Neural cell (in vitro differentiated cells): Measurements from ENCODE around the gene ZC3H7B.

Source experiments
- CTCF ChIP-seq: fragments of 450-650 bp; IDR thresholded peaks from 2 replicates; pipeline ENCODE4 v1.5.1; 2014; ENCODE audit warnings: antibody characterized with exemption, mild to moderate bottlenecking, moderate library complexity; ENCODE audit not compliant: poor library complexity, severe bottlenecking
- EZH2 ChIP-seq: fragments of 200-600, 300-800 bp; shearing (Covaris generic), sonication (generic); IDR thresholded peaks from 2 replicates; pipeline ENCODE4 v1.6.1; 2014; ENCODE audit warnings: antibody characterized with exemption, low read length, borderline replicate concordance, mild to moderate bottlenecking; ENCODE audit not compliant: insufficient read depth, poor library complexity, severe bottlenecking
- POLR2AphosphoS5 ChIP-seq: IDR thresholded peaks from 2 replicates; pipeline ENCODE4 v1.6.1; 2012
- RAD21 ChIP-seq: fragments of 450-650 bp; conservative IDR thresholded peaks from 2 replicates; pipeline ENCODE4 v1.6.1; 2014; ENCODE audit warnings: antibody characterized with exemption, mild to moderate bottlenecking, moderate library complexity
- TAF1 ChIP-seq: IDR thresholded peaks from 2 replicates; pipeline ENCODE4 v1.6.1; 2012; ENCODE audit warnings: low read depth

GRCh38 chr22:41394012-41394356 is 92.7 kb downstream of the ZC3H7B start:
- TF ChIP-seq EZH2 = no peak
- no peak for TF ChIP-seq CTCF
- TF ChIP-seq POLR2AphosphoS5 = no peak
- no peak for TF ChIP-seq TAF1
- no peak for TF ChIP-seq RAD21
